Right lobe of liver (tissue), 6 donors: ENCODE data around the gene GJC2. TPM values are rescaled to one million over a fixed set of nuclear protein-coding genes. Genes with fewer than 3 reads are reported as not detected.

Experiments
- ATAC-seq, 4 donors: fragments of 200-7000 bp; cut with Tn5 transposase; one replicate each; pipeline ENCODE4 v1.9.1; 2020; ENCODE audit warnings: mild to moderate bottlenecking in 4 of 4, moderate library complexity in 4 of 4
- DNase-seq, 3 donors: peaks; one replicate each; pipeline ENCODE4 v3.0.0-alpha.2; 2020
- H3K27ac ChIP-seq, 3 donors: fragments of 200-600 bp; one replicate each; pipeline ENCODE4 v1.8.0; 2022
- H3K27me3 ChIP-seq, 2 donors: fragments of 200-600 bp; one replicate each; pipeline ENCODE4 v1.8.0; 2022
- H3K36me3 ChIP-seq, 4 donors: fragments of 200-600 bp; sonication (generic) in 1 of 4; one replicate each; pipeline versions ENCODE4 v1.5.1 to v1.8.0; 2017 to 2022; ENCODE audit warnings: control low read depth in 1 of 4
- H3K4me1 ChIP-seq, 4 donors: fragments of 200-600 bp; sonication (generic) in 1 of 4; one replicate each; pipeline versions ENCODE4 v1.5.1 to v1.8.0; 2017 to 2022; ENCODE audit warnings: control low read depth in 1 of 4
- H3K4me3 ChIP-seq, 3 donors: fragments of 200-600 bp; one replicate each; pipeline ENCODE4 v1.8.0; 2022
- H3K9me3 ChIP-seq, 4 donors: fragments of 200-600 bp; sonication (generic) in 1 of 4; one replicate each; pipeline versions ENCODE4 v1.5.1 to v1.8.0; 2017 to 2022; ENCODE audit warnings: control low read depth in 1 of 4
- CTCF ChIP-seq, 4 donors: fragments of 200-600 bp in 3 of 4; fragments of 450-650 bp in 1 of 4; IDR thresholded peaks; one replicate each; pipeline versions ENCODE4 v1.5.1 to v1.8.0; 2016 to 2022; ENCODE audit warnings: antibody characterized with exemption in 4 of 4, mild to moderate bottlenecking in 2 of 4
- POLR2A ChIP-seq: fragments of 450-650 bp; IDR thresholded peaks from one replicate; pipeline ENCODE4 v1.6.1; 2017; ENCODE audit warnings: antibody characterized with exemption, mild to moderate bottlenecking
- WGBS: methylation state at CpG from one replicate; pipeline ENCODE4 v1.1.6; 2018; ENCODE audit warnings: low coverage, low lambda C conversion rate; ENCODE audit not compliant: insufficient coverage; ENCODE audit errors: missing lambda C conversion rate; 5-methylcytosine and 5-hydroxymethylcytosine counted together
- intact Hi-C, 2 donors: fragments of 100-400 bp; cut with DNase I; formaldehyde crosslinking; loops; one replicate each; pipeline versions ENCODE4 v1.11.2 to v1.14.1; 2022
- total RNA-seq, 6 experiments: library from RNA; depleted of rRNA in 2 of 6; stranded (reverse); fragments of >200 nt in 2 of 6; fragmentation: NEBNext Ultra II Directional in 3 of 6; extraction: Animal tissue kit (Norgen Biotek cat#: 25700) in 3 of 6; gene quantifications; one replicate each; pipeline versions ENCODE4 v1.1.0 to v1.2.4, GENCODE V29; 2016 to 2023
- donor health status: DM: no; HTN: yes; CAD: no.
- donor health status: DM: no; HTN: no; CAD: no.
- donor health status: DM: no; HTN: no; CAD: no.
- donor health status: DM: no; HTN: yes; CAD: no.
- donor health status: DM: no; HTN: yes; CAD: no.

GJC2 gene
- total RNA-seq, 6 experiments from 2014 or later: 0.12 to 0.44 (median 0.16) TPM; not detected in 1

- H3K4me1 ChIP-seq: peaks cover 0 to 21% (median 15%) of the 10 kb centered on the region in 4 donors
- ATAC-seq (no peak), DNase-seq (peak in 1 of 3 donors; percentile 27)
- WGBS: 29% methylated on average over 1 of the region's 31 CpGs
- no peak overlapping the region for H3K4me3 ChIP-seq
- no peaks in the 10 kb centered on the region for H3K9me3 ChIP-seq
- no peak for TF ChIP-seq CTCF (IDR thresholded peaks at IDR 0.05)
- TF ChIP-seq POLR2A: no peak
- no peak overlapping the region for H3K27ac ChIP-seq
- H3K27me3 ChIP-seq: no peaks in the 10 kb centered on the region
- peaks cover 0 to 9% (median 4%) of the 10 kb centered on the region in 4 donors for H3K36me3 ChIP-seq
- intact Hi-C loops: no loop called here
Measured at GRCh38 chr1:228145463-228146416, 4.0 kb upstream of the GJC2 start.

GRCh38 chr1:228146417-228147150, 3.1 kb upstream of the GJC2 start:
- intact Hi-C loops: no loop called here
- H3K4me1 ChIP-seq: peaks cover 0 to 14% (median 10%) of the 10 kb centered on the region in 4 donors
- 86% methylated on average over 2 of the region's 18 CpGs for WGBS
- H3K36me3 ChIP-seq: peaks cover 0 to 9% (median 4%) of the 10 kb centered on the region in 4 donors
- no peaks in the 10 kb centered on the region for H3K9me3 ChIP-seq
- no peak overlapping the region for H3K27ac ChIP-seq
- no peaks in the 10 kb centered on the region for H3K27me3 ChIP-seq
- ATAC-seq (no peak), DNase-seq (no peak)
- H3K4me3 ChIP-seq: no peak overlapping the region
- no peak for TF ChIP-seq POLR2A
- no peak for TF ChIP-seq CTCF (IDR thresholded peaks at IDR 0.05)

GRCh38 chr1:228147151-228147693, 2.5 kb upstream of the GJC2 start:
- Histone ChIP-seq H3K36me3 (peaks cover 0 to 9% (median 4%) of the 10 kb centered on the region in 4 donors), H3K27ac (no peak overlapping the region)

More at GRCh38 chr1:228147151-228147693, 2.5 kb upstream of the GJC2 start:
- Histone ChIP-seq H3K4me3 (no peak overlapping the region), H3K4me1 (peaks cover 0 to 8% (median 4%) of the 10 kb centered on the region in 4 donors), H3K9me3 (no peaks in the 10 kb centered on the region), H3K27me3 (no peaks in the 10 kb centered on the region)
- TF ChIP-seq POLR2A (no peak), CTCF (IDR thresholded peaks at IDR 0.05) (no peak)
- intact Hi-C loops: no loop called here
- DNase-seq (no peak), ATAC-seq (no peak)
- WGBS: 100% methylated on average over 3 of the region's 20 CpGs
